IPS-18c (cell line): ENCODE results near the gene BTN2A1.
"Not testable (repeated sequence)": the region's sequence is repeated elsewhere in the genome, so short reads cannot be mapped to it uniquely, and the experiment has no call there.

Experiments
- H3K4me3 ChIP-seq: 2 replicates; pipeline ENCODE4 v1.7.0; 2013; ENCODE audit warnings: low read depth, mild to moderate bottlenecking, low read length, moderate library complexity; ENCODE audit not compliant: insufficient read depth
- H3K9me3 ChIP-seq: one replicate; pipeline ENCODE4 v1.6.1; 2013; ENCODE audit warnings: mild to moderate bottlenecking, low read length, moderate library complexity; ENCODE audit not compliant: control insufficient read depth, insufficient read depth

The BTN2A1 gene

GRCh38 chr6:26455357-26455970 lies 2.3 kb upstream of the BTN2A1 start:
- no peaks in the 10 kb centered on the region for H3K9me3 ChIP-seq
- no peak overlapping the region for H3K4me3 ChIP-seq

- Histone ChIP-seq H3K4me3 (peak overlapping the region; percentile 90; the same call in 1 of the 2 replicates), H3K9me3 (no peaks in the 10 kb centered on the region)
Observed at GRCh38 chr6:26457264-26457805, 420 bp upstream of the BTN2A1 start.

GRCh38 chr6:26459023-26459810 lies 1.5 kb downstream of the BTN2A1 start:
- Histone ChIP-seq H3K4me3 (no peak overlapping the region), H3K9me3 (no peaks in the 10 kb centered on the region)

GRCh38 chr6:26461353-26461752 lies 3.6 kb downstream of the BTN2A1 start:
- not testable (repeated sequence) for H3K4me3 ChIP-seq

GRCh38 chr6:26464014-26464413 lies 6.3 kb downstream of the BTN2A1 start:
- H3K4me3 ChIP-seq, result no peak overlapping the region
- no peaks in the 10 kb centered on the region for H3K9me3 ChIP-seq

More at GRCh38 chr6:26461353-26461752, 3.6 kb downstream of the BTN2A1 start:
- not testable (repeated sequence) for H3K9me3 ChIP-seq

- Histone ChIP-seq H3K9me3 (no peaks in the 10 kb centered on the region), H3K4me3 (no peak overlapping the region)
Observed at GRCh38 chr6:26464416-26465131, 6.8 kb downstream of the BTN2A1 start.

GRCh38 chr6:26465776-26466175 lies 8.0 kb downstream of the BTN2A1 start:
- no peaks in the 10 kb centered on the region for H3K9me3 ChIP-seq
- no peak overlapping the region for H3K4me3 ChIP-seq

GRCh38 chr6:26468829-26469228 lies 11.1 kb downstream of the BTN2A1 start:
- Histone ChIP-seq H3K9me3 (no peaks in the 10 kb centered on the region), H3K4me3 (no peak overlapping the region)

GRCh38 chr6:26470643-26471042 lies 12.9 kb downstream of the BTN2A1 start:
- H3K4me3 ChIP-seq, result no peak overlapping the region
- no peaks in the 10 kb centered on the region for H3K9me3 ChIP-seq

GRCh38 chr6:26471970-26472369 lies 14.2 kb downstream of the BTN2A1 start:
- Histone ChIP-seq H3K4me3 (no peak overlapping the region), H3K9me3 (no peaks in the 10 kb centered on the region)

GRCh38 chr6:26472549-26473290 lies 15.0 kb downstream of the BTN2A1 start:
- Histone ChIP-seq H3K4me3 (no peak overlapping the region), H3K9me3 (no peaks in the 10 kb centered on the region)

GRCh38 chr6:26473429-26473757 lies 15.6 kb downstream of the BTN2A1 start:
- H3K4me3 ChIP-seq, result no peak overlapping the region
- no peaks in the 10 kb centered on the region for H3K9me3 ChIP-seq

GRCh38 chr6:26473758-26474438 lies 16.1 kb downstream of the BTN2A1 start:
- Histone ChIP-seq H3K9me3 (no peaks in the 10 kb centered on the region), H3K4me3 (peak overlapping the region; percentile 32; the same call in 1 of the 2 replicates)

- H3K9me3 ChIP-seq, result no peaks in the 10 kb centered on the region
- peak overlapping the region; percentile 32; the same call in 1 of the 2 replicates for H3K4me3 ChIP-seq
Observed at GRCh38 chr6:26474439-26474881, 16.7 kb downstream of the BTN2A1 start.

GRCh38 chr6:26475823-26476729 lies 18.3 kb downstream of the BTN2A1 start:
- H3K4me3 ChIP-seq, result no peak overlapping the region

GRCh38 chr6:26476896-26477295 lies 19.1 kb downstream of the BTN2A1 start:
- H3K9me3 ChIP-seq, result no peaks in the 10 kb centered on the region
- no peak overlapping the region for H3K4me3 ChIP-seq

More at GRCh38 chr6:26475823-26476729, 18.3 kb downstream of the BTN2A1 start:
- no peaks in the 10 kb centered on the region for H3K9me3 ChIP-seq
